ENCODE measurements around the gene SCN1B. TPM values are rescaled to one million over a fixed set of nuclear protein-coding genes. Genes with fewer than 3 reads are reported as not detected.
"Not testable (repeated sequence)": the region's sequence is repeated elsewhere in the genome, so short reads cannot be mapped to it uniquely, and the experiment has no call there.

Gene SCN1B
- 0.21 and 1.3 TPM in 2 replicates for total RNA-seq (2014; rRNA removed; shearing (Covaris generic))
- polyA plus RNA-seq (2015; cell fraction: cytosol; rRNA removed) = 2.4 and 2.5 TPM in 2 replicates
- polyA plus RNA-seq (2015; cell fraction: nucleus; rRNA removed) = 0.62 and 3.0 TPM in 2 replicates

- in situ Hi-C loops (cut with HindIII; ENCODE audit: low pct_unique_long_range_greater_than_20kb, low sequenced_read_pairs) = no loop called here
- peak; percentile 42 for DNase-seq (ENCODE audit: low read depth, low spot score)
These were observed at the start of gene SCN1B for GRCh38 chr19:35030257-35031071. TSS of gene SCN1B (plus strand) at chr19:35030470. CDS start at chr19:35030821, 351 bp downstream.

- in situ Hi-C loops (cut with HindIII; ENCODE audit: low pct_unique_long_range_greater_than_20kb, low sequenced_read_pairs) = no loop called here
- DNase-seq (ENCODE audit: low read depth, low spot score) = no peak
These were observed 48.0 kb upstream of the SCN1B start for GRCh38 chr19:34982275-34982674.

GRCh38 chr19:34983786-34984185, 46.5 kb upstream of the SCN1B start:
- in situ Hi-C loops (cut with HindIII; ENCODE audit: low pct_unique_long_range_greater_than_20kb, low sequenced_read_pairs) = no loop called here
- no peak for DNase-seq (ENCODE audit: low read depth, low spot score)

- no peak for DNase-seq (ENCODE audit: low read depth, low spot score)
- in situ Hi-C loops (cut with HindIII; ENCODE audit: low pct_unique_long_range_greater_than_20kb, low sequenced_read_pairs) = no loop called here
These were observed 46.0 kb upstream of the SCN1B start for GRCh38 chr19:34984287-34984686.

GRCh38 chr19:34985249-34986022, 44.8 kb upstream of the SCN1B start:
- in situ Hi-C loops (cut with HindIII; ENCODE audit: low pct_unique_long_range_greater_than_20kb, low sequenced_read_pairs) = no loop called here

GRCh38 chr19:34988119-34988518, 42.2 kb upstream of the SCN1B start:
- in situ Hi-C loops (cut with HindIII; ENCODE audit: low pct_unique_long_range_greater_than_20kb, low sequenced_read_pairs) = no loop called here
- no peak for DNase-seq (ENCODE audit: low read depth, low spot score)

More at GRCh38 chr19:34985249-34986022, 44.8 kb upstream of the SCN1B start:
- DNase-seq (ENCODE audit: low read depth, low spot score) = no peak

- DNase-seq (ENCODE audit: low read depth, low spot score) = no peak
These were observed 41.0 kb upstream of the SCN1B start for GRCh38 chr19:34989298-34989697.

GRCh38 chr19:34990578-34991192, 39.6 kb upstream of the SCN1B start:
- no peak for DNase-seq (ENCODE audit: low read depth, low spot score)
- in situ Hi-C loops (cut with HindIII; ENCODE audit: low pct_unique_long_range_greater_than_20kb, low sequenced_read_pairs) = no loop called here

More at GRCh38 chr19:34989298-34989697, 41.0 kb upstream of the SCN1B start:
- in situ Hi-C loops (cut with HindIII; ENCODE audit: low pct_unique_long_range_greater_than_20kb, low sequenced_read_pairs) = no loop called here

- no peak for DNase-seq (ENCODE audit: low read depth, low spot score)
- in situ Hi-C loops (cut with HindIII; ENCODE audit: low pct_unique_long_range_greater_than_20kb, low sequenced_read_pairs) = no loop called here
These were observed 38.5 kb upstream of the SCN1B start for GRCh38 chr19:34991542-34992333.

GRCh38 chr19:34992582-34992981, 37.7 kb upstream of the SCN1B start:
- DNase-seq (ENCODE audit: low read depth, low spot score) = not testable (repeated sequence)

GRCh38 chr19:34994286-34994642, 36.0 kb upstream of the SCN1B start:
- in situ Hi-C loops (cut with HindIII; ENCODE audit: low pct_unique_long_range_greater_than_20kb, low sequenced_read_pairs) = no loop called here
- no peak for DNase-seq (ENCODE audit: low read depth, low spot score)

More at GRCh38 chr19:34992582-34992981, 37.7 kb upstream of the SCN1B start:
- in situ Hi-C loops (cut with HindIII; ENCODE audit: low pct_unique_long_range_greater_than_20kb, low sequenced_read_pairs) = not testable (repeated sequence)

- DNase-seq (ENCODE audit: low read depth, low spot score) = no peak
- in situ Hi-C loops (cut with HindIII; ENCODE audit: low pct_unique_long_range_greater_than_20kb, low sequenced_read_pairs) = no loop called here
These were observed 35.4 kb upstream of the SCN1B start for GRCh38 chr19:34994643-34995541.

GRCh38 chr19:34995551-34995950, 34.7 kb upstream of the SCN1B start:
- DNase-seq (ENCODE audit: low read depth, low spot score) = no peak
- in situ Hi-C loops (cut with HindIII; ENCODE audit: low pct_unique_long_range_greater_than_20kb, low sequenced_read_pairs) = no loop called here

GRCh38 chr19:34997071-34997617, 33.1 kb upstream of the SCN1B start:
- in situ Hi-C loops (cut with HindIII; ENCODE audit: low pct_unique_long_range_greater_than_20kb, low sequenced_read_pairs) = no loop called here
- no peak for DNase-seq (ENCODE audit: low read depth, low spot score)

GRCh38 chr19:34998224-34998623, 32.0 kb upstream of the SCN1B start:
- in situ Hi-C loops (cut with HindIII; ENCODE audit: low pct_unique_long_range_greater_than_20kb, low sequenced_read_pairs); DNase-seq (ENCODE audit: low read depth, low spot score): not testable (repeated sequence)

- in situ Hi-C loops (cut with HindIII; ENCODE audit: low pct_unique_long_range_greater_than_20kb, low sequenced_read_pairs) = no loop called here
- DNase-seq (ENCODE audit: low read depth, low spot score) = no peak
These were observed 31.3 kb upstream of the SCN1B start for GRCh38 chr19:34998777-34999497.

All from SK-MEL-5 (cell line).